Osteoblast (primary cell): Measurements from ENCODE around the gene HCCS. TPM values are rescaled to one million over a fixed set of nuclear protein-coding genes. Genes with fewer than 3 reads are reported as not detected.

Source experiments
- DNase-seq: peaks from one replicate; pipeline ENCODE4 v3.0.0; 2011; ENCODE audit warnings: low spot score, mixed read lengths; ENCODE audit not compliant: insufficient read length; ENCODE audit errors: missing footprints
- H2AFZ ChIP-seq: 2 replicates; pipeline ENCODE4 v1.6.0; 2011; ENCODE audit warnings: mild to moderate bottlenecking, low read length
- H3K27ac ChIP-seq: 2 replicates; pipeline ENCODE4 v1.5.1; 2011; ENCODE audit warnings: mild to moderate bottlenecking, low read depth, low read length, moderate library complexity
- H3K27me3 ChIP-seq: 2 replicates; pipeline ENCODE4 v1.6.0; 2012; ENCODE audit warnings: mild to moderate bottlenecking, control low read depth, inconsistent platforms, low read length, moderate library complexity; ENCODE audit not compliant: insufficient read depth
- H3K36me3 ChIP-seq: 2 replicates; pipeline ENCODE4 v1.5.1; 2011; ENCODE audit warnings: mild to moderate bottlenecking, low read length, control low read depth, moderate library complexity; ENCODE audit not compliant: insufficient read depth
- H3K4me1 ChIP-seq: 2 replicates; pipeline ENCODE4 v1.5.1; 2011; ENCODE audit warnings: mild to moderate bottlenecking, low read length, control low read depth, moderate library complexity; ENCODE audit not compliant: insufficient read depth
- H3K4me2 ChIP-seq: 2 replicates; pipeline ENCODE4 v1.6.0; 2011; ENCODE audit warnings: mild to moderate bottlenecking, low read length; ENCODE audit not compliant: insufficient read depth
- H3K4me3 ChIP-seq: fragments of 200-600 bp; sonication (generic); 3 replicates; pipeline ENCODE4 v1.5.1; 2012; ENCODE audit warnings: mild to moderate bottlenecking, low read length, inconsistent platforms; ENCODE audit not compliant: insufficient read depth
- H3K79me2 ChIP-seq: 2 replicates; pipeline ENCODE4 v1.6.0; 2012; ENCODE audit warnings: mild to moderate bottlenecking, low read length, control low read depth, inconsistent platforms; ENCODE audit not compliant: insufficient read depth
- H3K9me3 ChIP-seq: 2 replicates; pipeline ENCODE4 v1.5.1; 2011; ENCODE audit warnings: low read depth, low read length, control low read depth
- H4K20me1 ChIP-seq: 2 replicates; pipeline ENCODE4 v1.6.0; 2012; ENCODE audit warnings: mild to moderate bottlenecking, low read length, control low read depth; ENCODE audit not compliant: insufficient read depth
- CTCF ChIP-seq: IDR thresholded peaks from 2 replicates; pipeline ENCODE4 v1.5.1; 2011; ENCODE audit warnings: mild to moderate bottlenecking, low read depth, low read length, moderate library complexity; ENCODE audit errors: extremely low read depth
- total RNA-seq: library from RNA; depleted of rRNA; stranded (reverse); fragments of >200 nt; gene quantifications from 2 replicates; pipeline ENCODE4 v1.2.3, GENCODE V29; 2012

HCCS gene
- total RNA-seq, 1 donor, result 17.7 TPM

DNA sequence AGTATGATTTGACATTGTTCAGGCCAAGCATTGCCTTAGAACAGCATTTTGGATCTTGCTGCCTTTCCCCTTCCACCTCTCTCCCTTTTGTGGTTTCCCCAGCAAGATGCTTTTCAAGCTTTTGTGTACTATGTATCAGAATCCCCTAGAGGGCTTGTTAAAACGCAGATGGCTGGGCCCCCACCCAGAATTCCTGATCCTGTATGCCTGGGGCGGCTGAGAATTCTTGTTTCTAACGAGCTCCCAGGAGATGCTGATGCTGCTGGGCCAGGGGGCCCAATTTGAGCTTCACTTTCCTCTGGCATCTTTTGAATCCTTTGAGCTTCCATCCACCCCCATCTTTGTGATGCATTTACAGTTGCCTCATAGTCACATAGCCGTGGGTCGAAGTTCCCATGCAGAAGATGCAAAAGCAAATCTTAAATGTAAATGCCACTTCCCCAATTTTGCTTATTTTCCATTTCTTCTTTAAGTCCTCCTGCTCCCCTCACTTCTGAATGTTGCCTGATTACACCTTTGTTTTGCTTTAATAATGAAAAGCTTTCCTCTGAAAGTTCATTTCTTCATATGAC is 18.5 kb downstream of the HCCS start:
- Histone ChIP-seq H2AFZ (no peak overlapping the region), H3K27ac (no peak overlapping the region), H3K4me1 (no peaks in the 10 kb centered on the region), H3K36me3 (no peaks in the 10 kb centered on the region), H4K20me1 (no peaks in the 10 kb centered on the region), H3K9me3 (no peaks in the 10 kb centered on the region), H3K27me3 (no peaks in the 10 kb centered on the region), H3K4me2 (no peak overlapping the region), H3K79me2 (no peaks in the 10 kb centered on the region), H3K4me3 (no peak overlapping the region)
- DNase-seq, result no peak
- TF ChIP-seq CTCF, result no peak

GRCh38 chrX:11130136-11130535 is 19.0 kb downstream of the HCCS start:
- H3K9me3 ChIP-seq, result no peaks in the 10 kb centered on the region
- no peak for DNase-seq
- H3K27ac ChIP-seq, result no peak overlapping the region
- H3K36me3 ChIP-seq, result no peaks in the 10 kb centered on the region
- no peak overlapping the region for H3K4me3 ChIP-seq
- H3K4me2 ChIP-seq, result no peak overlapping the region
- no peak overlapping the region for H2AFZ ChIP-seq
- H3K4me1 ChIP-seq, result no peaks in the 10 kb centered on the region
- H3K79me2 ChIP-seq, result no peaks in the 10 kb centered on the region
- H3K27me3 ChIP-seq, result no peaks in the 10 kb centered on the region
- no peak for TF ChIP-seq CTCF
- no peaks in the 10 kb centered on the region for H4K20me1 ChIP-seq

GRCh38 chrX:11131146-11131545 is 20.0 kb downstream of the HCCS start:
- Histone ChIP-seq H3K9me3 (no peaks in the 10 kb centered on the region), H3K4me3 (no peak overlapping the region), H4K20me1 (no peaks in the 10 kb centered on the region), H3K4me2 (no peak overlapping the region), H2AFZ (no peak overlapping the region), H3K27me3 (no peaks in the 10 kb centered on the region), H3K79me2 (no peaks in the 10 kb centered on the region), H3K27ac (no peak overlapping the region), H3K36me3 (no peaks in the 10 kb centered on the region), H3K4me1 (no peaks in the 10 kb centered on the region)
- TF ChIP-seq CTCF, result no peak
- no peak for DNase-seq

DNA sequence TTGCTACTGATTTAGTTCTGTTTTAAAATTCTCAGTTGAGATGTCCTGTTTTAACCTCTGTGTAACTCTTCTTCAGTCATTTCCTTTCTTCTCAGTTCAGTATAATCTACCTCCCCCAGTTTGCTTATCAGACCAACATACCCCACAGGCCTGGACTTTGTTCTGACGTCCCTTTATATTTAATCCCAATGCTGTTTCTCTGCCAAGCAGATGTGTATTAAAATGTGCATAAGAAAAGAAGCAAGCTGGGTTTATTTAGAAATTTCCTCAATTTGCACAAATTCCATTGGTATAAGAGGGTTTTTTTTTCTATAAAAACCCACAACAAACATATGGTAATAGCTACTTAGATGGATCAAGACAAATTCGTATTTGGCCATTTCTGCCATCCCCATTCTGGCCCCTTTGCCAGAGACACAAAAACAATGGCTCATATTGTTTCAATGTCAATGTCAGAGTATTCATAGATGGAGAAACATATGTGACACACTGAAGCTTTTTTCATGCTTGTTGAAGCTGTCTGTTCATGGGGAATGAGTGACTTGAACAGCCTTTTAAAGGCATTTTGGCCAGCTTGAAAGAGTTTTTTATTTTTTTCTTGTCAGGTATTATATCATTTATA is 24.5 kb downstream of the HCCS start:
- Histone ChIP-seq H3K4me2 (no peak overlapping the region), H3K4me1 (no peaks in the 10 kb centered on the region), H3K79me2 (no peaks in the 10 kb centered on the region), H3K9me3 (no peaks in the 10 kb centered on the region), H2AFZ (no peak overlapping the region), H3K27ac (no peak overlapping the region), H3K27me3 (no peaks in the 10 kb centered on the region), H3K36me3 (no peaks in the 10 kb centered on the region), H4K20me1 (no peaks in the 10 kb centered on the region), H3K4me3 (no peak overlapping the region)
- no peak for TF ChIP-seq CTCF
- no peak for DNase-seq
